Astrocyte (in vitro differentiated cells and primary cell): ENCODE measurements around the gene KCNMA1. TPM values are rescaled to one million over a fixed set of nuclear protein-coding genes. Genes with fewer than 3 reads are reported as not detected.

Experiments
- DNase-seq: peaks from one replicate; pipeline ENCODE4 v3.0.0-alpha.2; 2010; ENCODE audit warnings: low read depth
- FAIRE-seq: peaks from 2 replicates; lab custom pipeline; 2011; peaks lifted over from hg19 to GRCh38; lab: Jason Lieb, UNC
- H2AFZ ChIP-seq: 2 replicates; pipeline ENCODE4 v1.6.0; 2012; ENCODE audit warnings: low read depth, low read length, inconsistent platforms
- H3K27ac ChIP-seq: 2 replicates; pipeline ENCODE4 v1.5.1; 2011; ENCODE audit warnings: low read depth, low read length, inconsistent platforms
- H3K27me3 ChIP-seq: 2 replicates; pipeline ENCODE4 v1.6.0; 2011; ENCODE audit warnings: low read length, inconsistent platforms; ENCODE audit not compliant: insufficient read depth
- H3K36me3 ChIP-seq: 2 replicates; pipeline ENCODE4 v1.5.1; 2011; ENCODE audit warnings: low read length, inconsistent platforms; ENCODE audit not compliant: insufficient read depth
- H3K4me1 ChIP-seq: 2 replicates; pipeline ENCODE4 v1.5.1; 2011; ENCODE audit warnings: low read length, inconsistent platforms; ENCODE audit not compliant: insufficient read depth
- H3K4me2 ChIP-seq: 2 replicates; pipeline ENCODE4 v1.6.0; 2012; ENCODE audit warnings: low read length, inconsistent platforms
- H3K4me3 ChIP-seq: 2 replicates; pipeline ENCODE4 v1.5.1; 2011; ENCODE audit warnings: low read depth, mild to moderate bottlenecking, low read length, inconsistent platforms; ENCODE audit not compliant: insufficient read depth
- H3K79me2 ChIP-seq: 2 replicates; pipeline ENCODE4 v1.6.0; 2012; ENCODE audit warnings: mild to moderate bottlenecking, low read length, inconsistent platforms; ENCODE audit not compliant: insufficient read depth
- H3K9ac ChIP-seq: 2 replicates; pipeline ENCODE4 v1.6.0; 2012; ENCODE audit warnings: mild to moderate bottlenecking, low read length, inconsistent platforms
- H3K9me3 ChIP-seq: 2 replicates; pipeline ENCODE4 v1.5.1; 2012; ENCODE audit warnings: low read depth, mild to moderate bottlenecking, low read length, inconsistent platforms; ENCODE audit not compliant: insufficient read depth
- H4K20me1 ChIP-seq: 2 replicates; pipeline ENCODE4 v1.6.0; 2012; ENCODE audit warnings: low read length, inconsistent platforms; ENCODE audit not compliant: insufficient read depth
- H3K27ac Mint-ChIP-seq: one replicate; pipeline ENCODE4 v1.8.0; 2021; ENCODE audit warnings: mild to moderate bottlenecking, mixed read lengths; ENCODE audit not compliant: unreplicated experiment
- H3K27me3 Mint-ChIP-seq: one replicate; pipeline ENCODE4 v1.8.0; 2021; ENCODE audit warnings: low read depth, mixed read lengths; ENCODE audit not compliant: unreplicated experiment
- H3K36me3 Mint-ChIP-seq: one replicate; pipeline ENCODE4 v1.8.0; 2021; ENCODE audit warnings: low read depth, mixed read lengths; ENCODE audit not compliant: unreplicated experiment
- H3K4me1 Mint-ChIP-seq: one replicate; pipeline ENCODE4 v1.8.0; 2021; ENCODE audit warnings: low read depth, mixed read lengths; ENCODE audit not compliant: unreplicated experiment
- H3K4me3 Mint-ChIP-seq: one replicate; pipeline ENCODE4 v1.8.0; 2021; ENCODE audit warnings: mild to moderate bottlenecking, moderate library complexity, mixed read lengths; ENCODE audit not compliant: unreplicated experiment
- H3K9me3 Mint-ChIP-seq: one replicate; pipeline ENCODE4 v1.8.0; 2021; ENCODE audit warnings: mild to moderate bottlenecking, mixed read lengths; ENCODE audit not compliant: unreplicated experiment
- CTCF ChIP-seq: IDR thresholded peaks from 2 replicates; pipeline ENCODE4 v1.5.1; 2011; ENCODE audit warnings: low read depth, mild to moderate bottlenecking, inconsistent platforms, low read length, moderate library complexity; ENCODE audit not compliant: insufficient read depth
- EZH2 ChIP-seq: IDR thresholded peaks from 2 replicates; pipeline ENCODE4 v1.6.1; 2012; ENCODE audit warnings: mild to moderate bottlenecking, low read length, inconsistent platforms; ENCODE audit not compliant: insufficient read depth
- total RNA-seq: library from RNA; stranded (reverse); gene quantifications from 2 replicates; pipeline ENCODE4 v1.2.1, GENCODE V29; 2021

Gene KCNMA1
- total RNA-seq, 1 donor from 2014 or later, result 45.8 TPM

GRCh38 chr10:77027576-77027975 is 610.0 kb downstream of the KCNMA1 start:
- Histone ChIP-seq H3K27me3 (no peaks in the 10 kb centered on the region), H3K4me2 (no peak overlapping the region), H3K4me1 (no peaks in the 10 kb centered on the region), H4K20me1 (no peaks in the 10 kb centered on the region), H3K79me2 (no peaks in the 10 kb centered on the region), H3K36me3 (no peaks in the 10 kb centered on the region), H2AFZ (no peak overlapping the region), H3K9me3 (no peaks in the 10 kb centered on the region), H3K9ac (no peak overlapping the region), H3K4me3 (no peak overlapping the region), H3K27ac (no peak overlapping the region)
- Mint-ChIP-seq H3K4me1 (no peaks in the 10 kb centered on the region), H3K4me3 (no peak overlapping the region), H3K27me3 (no peaks in the 10 kb centered on the region), H3K9me3 (no peaks in the 10 kb centered on the region), H3K36me3 (no peaks in the 10 kb centered on the region), H3K27ac (no peak overlapping the region)
- FAIRE-seq (no peak), DNase-seq (no peak)
- TF ChIP-seq EZH2 (no peak), CTCF (no peak)

GRCh38 chr10:77027141-77027540 is 610.5 kb downstream of the KCNMA1 start:
- no peak for DNase-seq
- no peaks in the 10 kb centered on the region for H3K4me1 ChIP-seq
- no peak for TF ChIP-seq CTCF
- TF ChIP-seq EZH2, result no peak
- H3K9me3 ChIP-seq, result no peaks in the 10 kb centered on the region
- no peak overlapping the region for H3K4me3 Mint-ChIP-seq
- no peaks in the 10 kb centered on the region for H3K27me3 Mint-ChIP-seq
- H3K27ac ChIP-seq, result no peak overlapping the region
- no peaks in the 10 kb centered on the region for H3K4me1 Mint-ChIP-seq
- no peak overlapping the region for H2AFZ ChIP-seq
- FAIRE-seq, result no peak
- no peaks in the 10 kb centered on the region for H3K36me3 ChIP-seq
- no peaks in the 10 kb centered on the region for H3K27me3 ChIP-seq
- no peak overlapping the region for H3K27ac Mint-ChIP-seq
- H3K4me3 ChIP-seq, result no peak overlapping the region
- H3K36me3 Mint-ChIP-seq, result no peaks in the 10 kb centered on the region
- H4K20me1 ChIP-seq, result no peaks in the 10 kb centered on the region
- no peaks in the 10 kb centered on the region for H3K79me2 ChIP-seq
- no peak overlapping the region for H3K4me2 ChIP-seq
- no peak overlapping the region for H3K9ac ChIP-seq
- H3K9me3 Mint-ChIP-seq, result no peaks in the 10 kb centered on the region

- H3K4me1 Mint-ChIP-seq, result no peaks in the 10 kb centered on the region
- H2AFZ ChIP-seq, result no peak overlapping the region
- H3K9me3 ChIP-seq, result no peaks in the 10 kb centered on the region
- no peak overlapping the region for H3K9ac ChIP-seq
- FAIRE-seq (no peak), DNase-seq (no peak)
- no peaks in the 10 kb centered on the region for H3K9me3 Mint-ChIP-seq
- H3K4me3 Mint-ChIP-seq, result no peak overlapping the region
- H4K20me1 ChIP-seq, result no peaks in the 10 kb centered on the region
- TF ChIP-seq EZH2 (no peak), CTCF (no peak)
- no peak overlapping the region for H3K27ac ChIP-seq
- no peaks in the 10 kb centered on the region for H3K4me1 ChIP-seq
- no peaks in the 10 kb centered on the region for H3K79me2 ChIP-seq
- H3K36me3 ChIP-seq, result no peaks in the 10 kb centered on the region
- H3K27ac Mint-ChIP-seq, result no peak overlapping the region
- H3K4me2 ChIP-seq, result no peak overlapping the region
- H3K4me3 ChIP-seq, result no peak overlapping the region
- H3K36me3 Mint-ChIP-seq, result no peaks in the 10 kb centered on the region
- H3K27me3 Mint-ChIP-seq, result no peaks in the 10 kb centered on the region
- no peaks in the 10 kb centered on the region for H3K27me3 ChIP-seq
Measured at GRCh38 chr10:77026148-77026547, 611.5 kb downstream of the KCNMA1 start.
